ENCODE measurements around the gene OLIG3. TPM values are rescaled to one million over a fixed set of nuclear protein-coding genes. Genes with fewer than 3 reads are reported as not detected.

OLIG3 gene
- total and polyA plus RNA-seq, 2 of the 13 experiments (the other 11 are each of a cell fraction or from before 2014, with no cell fraction given), result not detected

GRCh38 chr6:137530404-137530803 is 36.2 kb upstream of the OLIG3 start:
- DNase-seq (ENCODE audit: low spot score) (no peak), ATAC-seq (no peak; the same call in 2 of the 3 replicates), FAIRE-seq (no peak)
- no peak overlapping the region for H3K4me3 ChIP-seq (replicated peaks in 1 of 3; ENCODE audit: insufficient read depth in 1 of 3, low read depth in 2 of 3, low read length in 3 of 3)
- peaks cover 2 to 5% of the 10 kb centered on the region in 2 experiments; a peak in 1 of 5 replicates for H3K27me3 ChIP-seq (ENCODE audit: control insufficient read depth in 1 of 2, insufficient read depth in 2 of 2, low read length in 2 of 2)
- no TSS peak for BruUV-seq (replicated peaks)
- no peak overlapping the region for H3K27ac ChIP-seq (ENCODE audit: extremely low read length, insufficient read depth, low read length)
- no peaks in the 10 kb centered on the region; the same call in 1 of the 2 replicates for H4K20me1 ChIP-seq (ENCODE audit: insufficient read depth, low read length)
- no peak overlapping the region for H3K4me2 ChIP-seq (ENCODE audit: low read depth, low read length)
- H3K79me2 ChIP-seq (ENCODE audit: insufficient read depth, low read length), result no peaks in the 10 kb centered on the region
- ChIA-PET CTCF (ENCODE audit: low intra/inter-chr PET ratio, low total read pairs) (no interaction called here), POLR2A (no interaction called here)
- 0% methylated on average over 1 of the region's 1 CpG for WGBS (ENCODE audit: low lambda C conversion rate)
- no peak overlapping the region for H3K9ac ChIP-seq (ENCODE audit: insufficient read depth, low read depth, low read length)
- intact Hi-C loops (cut with micrococcal nuclease; ENCODE audit: unreplicated experiment) (no loop called here), in situ Hi-C loops (cut with HindIII; ENCODE audit: extremely low pct_ligation_motif_present, low pct_unique_long_range_greater_than_20kb) (no loop called here)
- H2AFZ ChIP-seq (ENCODE audit: low read length), result no peak overlapping the region
- H3K4me1 ChIP-seq (ENCODE audit: insufficient read depth, low read length), result peaks cover 6% of the 10 kb centered on the region; the same call in 1 of the 2 replicates
- no peaks in the 10 kb centered on the region for H3K36me3 ChIP-seq (replicated peaks in 1 of 2; ENCODE audit: control insufficient read depth in 1 of 2, insufficient read depth in 2 of 2, low read length in 2 of 2)
- H3K9me3 ChIP-seq (ENCODE audit: low read length), result 0 out of 2 replicates have a peak, but pooled peaks cover 5% of the 10 kb centered on the region
- no peak for TF ChIP-seq HIVEP1 (CRISPR knock-in tag; IDR thresholded peaks at IDR 0.05)
- no peak for TF ChIP-seq HMG20A (CRISPR knock-in tag; IDR thresholded peaks at IDR 0.05; ENCODE audit: borderline replicate concordance)
- no peak for TF ChIP-seq ZNF749 (CRISPR knock-in tag; IDR thresholded peaks at IDR 0.05; ENCODE audit: borderline replicate concordance)
- no peak for TF ChIP-seq DMTF1 (CRISPR knock-in tag; IDR thresholded peaks at IDR 0.05)
- no peak for TF ChIP-seq KAT8 (CRISPR knock-in tag; IDR thresholded peaks at IDR 0.05)
- TF ChIP-seq SYNCRIP (IDR thresholded peaks at IDR 0.05; ENCODE audit: insufficient read depth, low read depth, low read length), result no peak
- no peak for TF ChIP-seq SOX13 (IDR thresholded peaks at IDR 0.05)
- no peak for TF ChIP-seq SOX13 (CRISPR knock-in tag; conservative IDR thresholded peaks at IDR 0.05 in 1 of 2, IDR thresholded peaks at IDR 0.05 in 1 of 2)
- no peak for TF ChIP-seq ZNF18 (CRISPR knock-in tag; IDR thresholded peaks at IDR 0.05; ENCODE audit: insufficient replicate concordance)
- no peak for TF ChIP-seq ZNF318 (CRISPR knock-in tag; IDR thresholded peaks at IDR 0.05)
- TF ChIP-seq ZNF652 (CRISPR knock-in tag; IDR thresholded peaks at IDR 0.05; ENCODE audit: borderline replicate concordance, low read depth), result no peak
- TF ChIP-seq GTF2F1 (IDR thresholded peaks at IDR 0.05; ENCODE audit: low read length), result no peak
- TF ChIP-seq SALL2 (CRISPR knock-in tag; IDR thresholded peaks at IDR 0.05), result no peak

Measured in HepG2 (cell line).